HCT116 (cell line): ENCODE data around the gene CCNYL1. TPM values are rescaled to one million over a fixed set of nuclear protein-coding genes. Genes with fewer than 3 reads are reported as not detected.

Source experiments
- ATAC-seq: fragments of 200-7000 bp; cut with Tn5 transposase; 2 replicates; pipeline ENCODE4 v1.9.1; 2020; ENCODE audit warnings: mild to moderate bottlenecking, moderate library complexity
- BruUV-seq: library from RNA; stranded (reverse); fragments of 400-500 nt; replicated peaks from 2 replicates; lab custom pipeline; 2021; lab: Mats Ljungman, UMichigan
- CTCF ChIA-PET: fragments of 300-600 bp; sonication (Branson Sonifier 250); formaldehyde crosslinking; loops from one replicate; lab custom pipeline; 2021; ENCODE audit warnings: antibody characterized with exemption; lab: Charles Lee
- POLR2A ChIA-PET: fragments of 300-600, 350-600 bp; sonication (Branson Sonifier 250); formaldehyde crosslinking; loops from one replicate; lab custom pipeline; 2021; ENCODE audit warnings: antibody characterized with exemption; lab: Charles Lee
- RAD21 ChIA-PET, 2 experiments: fragments of 300-600 bp; sonication (Branson Sonifier 250); formaldehyde crosslinking; loops; one replicate each; lab custom pipeline; 2023; ENCODE audit warnings: low total read pairs in 2 of 2; ENCODE audit not compliant: uncharacterized antibody in 2 of 2, unreplicated experiment in 2 of 2, low non-redundant PET in 1 of 2; lab: Charles Lee
- DNase-seq: peaks from one replicate; pipeline ENCODE4 v3.0.0-alpha.2; 2010; ENCODE audit warnings: low read depth, low spot score
- H2AFZ ChIP-seq: fragments of 200-600 bp; shearing (Covaris generic), sonication (generic); 2 replicates; pipeline ENCODE4 v1.6.1; 2017; ENCODE audit warnings: low read depth, mixed run types, mixed read lengths, antibody characterized with exemption, low read length; ENCODE audit not compliant: poor library complexity, severe bottlenecking
- H3K27ac ChIP-seq: 2 replicates; pipeline ENCODE4 v1.5.1; 2012; ENCODE audit warnings: low read depth, low read length
- H3K27me3 ChIP-seq: fragments of 200-600 bp; sonication (generic); 2 replicates; pipeline ENCODE4 v1.6.1; 2016; ENCODE audit warnings: mixed run types, low read length, mixed read lengths; ENCODE audit not compliant: insufficient read depth
- H3K36me3 ChIP-seq, 2 experiments: fragments of 200-500 bp in 1 of 2; fragments of 200-600 bp in 1 of 2; sonication (Bioruptor generic) in 1 of 2; sonication (generic) in 1 of 2; 2 replicates each; pipeline versions ENCODE4 v1.5.1 to v1.6.1; 2014 to 2016; ENCODE audit warnings: low read length in 2 of 2, inconsistent platforms in 1 of 2, mixed read lengths in 1 of 2, mixed run types in 1 of 2; ENCODE audit not compliant: insufficient read depth in 2 of 2, control insufficient read depth in 1 of 2
- H3K4me1 ChIP-seq, 2 experiments: fragments of 200-600 bp in 1 of 2; sonication (generic) in 1 of 2; 2 replicates each; pipeline versions ENCODE4 v1.5.1 to v1.6.1; 2012 to 2017; ENCODE audit warnings: low read length in 2 of 2, inconsistent platforms in 1 of 2, mild to moderate bottlenecking in 1 of 2, mixed read lengths in 1 of 2, mixed run types in 1 of 2, moderate library complexity in 1 of 2; ENCODE audit not compliant: insufficient read depth in 2 of 2, control insufficient read depth in 1 of 2
- H3K4me2 ChIP-seq: fragments of 200-600 bp; sonication (generic); 2 replicates; pipeline ENCODE4 v1.6.1; 2017; ENCODE audit warnings: mixed run types, low read length, mixed read lengths
- H3K4me3 ChIP-seq, 2 experiments: fragments of 200-600 bp in 1 of 2; sonication (generic) in 1 of 2; replicated peaks in 1 of 2; 2 replicates each; pipeline ENCODE4 v1.5.1; 2011 to 2016; ENCODE audit warnings: low read length in 2 of 2, control low read depth in 1 of 2, low read depth in 1 of 2, mild to moderate bottlenecking in 1 of 2, mixed read lengths in 1 of 2, mixed run types in 1 of 2
- H3K79me2 ChIP-seq: fragments of 200-600 bp; sonication (generic); 2 replicates; pipeline ENCODE4 v1.6.1; 2017; ENCODE audit warnings: mild to moderate bottlenecking, mixed run types, low read length, moderate library complexity, mixed read lengths; ENCODE audit not compliant: insufficient read depth
- H3K9ac ChIP-seq: fragments of 200-600 bp; sonication (generic); 2 replicates; pipeline ENCODE4 v1.6.1; 2016; ENCODE audit warnings: low read length, mixed read lengths
- H3K9me2 ChIP-seq: fragments of 200-600 bp; sonication (generic), shearing (Covaris generic); 2 replicates; pipeline ENCODE4 v1.6.1; 2017; ENCODE audit warnings: mixed run types, mild to moderate bottlenecking, moderate library complexity; ENCODE audit not compliant: insufficient read depth
- H3K9me3 ChIP-seq, 2 experiments: fragments of 200-500 bp in 1 of 2; fragments of 200-600 bp in 1 of 2; sonication (Bioruptor generic) in 1 of 2; sonication (generic) in 1 of 2; 2 replicates each; pipeline ENCODE4 v1.6.1; 2014 to 2017; ENCODE audit warnings: low read length in 2 of 2, mixed read lengths in 2 of 2, inconsistent platforms in 1 of 2, low read depth in 1 of 2, mild to moderate bottlenecking in 1 of 2, mixed run types in 1 of 2, moderate library complexity in 1 of 2; ENCODE audit not compliant: control insufficient read depth in 1 of 2, insufficient read depth in 1 of 2
- H4K20me1 ChIP-seq: fragments of 200-600 bp; sonication (generic), shearing (Covaris generic); 2 replicates; pipeline ENCODE4 v1.6.1; 2017; ENCODE audit warnings: mixed run types, mild to moderate bottlenecking, moderate library complexity; ENCODE audit not compliant: insufficient read depth
- CBX3 ChIP-seq: IDR thresholded peaks from 2 replicates; pipeline ENCODE4 v1.6.1; 2012; ENCODE audit warnings: low read depth
- EGR1 ChIP-seq: IDR thresholded peaks from 2 replicates; pipeline ENCODE4 v1.6.1; 2012; ENCODE audit warnings: low read depth
- ELF1 ChIP-seq: IDR thresholded peaks from 2 replicates; pipeline ENCODE4 v1.6.1; 2012; ENCODE audit warnings: low read depth, borderline replicate concordance
- EZH2 ChIP-seq: fragments of 200-600 bp; sonication (generic); IDR thresholded peaks from 2 replicates; pipeline ENCODE4 v1.6.1; 2017; ENCODE audit warnings: antibody characterized with exemption, mixed run types
- FOSL1 ChIP-seq: IDR thresholded peaks from 2 replicates; pipeline ENCODE4 v1.6.1; 2012; ENCODE audit warnings: low read depth
- JUND ChIP-seq: IDR thresholded peaks from 2 replicates; pipeline ENCODE4 v1.6.1; 2012
- POLR2AphosphoS5 ChIP-seq: IDR thresholded peaks from 2 replicates; pipeline ENCODE4 v1.6.1; 2011; ENCODE audit warnings: mild to moderate bottlenecking, low read depth, low read length, moderate library complexity
- RAD21 ChIP-seq: IDR thresholded peaks from 2 replicates; pipeline ENCODE4 v1.6.1; 2012; ENCODE audit warnings: low read depth, mild to moderate bottlenecking
- SIN3A ChIP-seq: IDR thresholded peaks from 2 replicates; pipeline ENCODE4 v1.6.1; 2012; ENCODE audit warnings: low read depth
- SP1 ChIP-seq: IDR thresholded peaks from 2 replicates; pipeline ENCODE4 v1.6.1; 2012; ENCODE audit warnings: low read depth
- SRF ChIP-seq: IDR thresholded peaks from 2 replicates; pipeline ENCODE4 v1.6.1; 2012; ENCODE audit warnings: low read depth
- ZFX ChIP-seq: fragments of 450-650 bp; IDR thresholded peaks from 2 replicates; pipeline ENCODE4 v1.6.1; 2017
- ZNF274 ChIP-seq: fragments of 200-500 bp; sonication (Bioruptor generic); IDR thresholded peaks from 2 replicates; pipeline ENCODE4 v1.6.1; 2014; ENCODE audit warnings: mild to moderate bottlenecking, low read depth, low read length, inconsistent platforms
- intact Hi-C: fragments of 100-400 bp; cut with micrococcal nuclease; formaldehyde crosslinking; loops from 2 replicates; pipeline ENCODE4 v1.10.0; 2022
- total RNA-seq: library from RNA; stranded (reverse); gene quantifications from one replicate; pipeline ENCODE4 v1.2.1, GENCODE V29; 2021; ENCODE audit not compliant: unreplicated experiment
- TF ChIP-seq, protein P1 (sequence below): IDR thresholded peaks from 2 replicates; pipeline ENCODE4 v1.6.1; 2012; ENCODE audit warnings: low read depth
- TF ChIP-seq, protein P2 (sequence below): IDR thresholded peaks from 2 replicates; pipeline ENCODE4 v1.6.1; 2012
- TF ChIP-seq, protein P3 (sequence below): IDR thresholded peaks from 2 replicates; pipeline ENCODE4 v1.6.1; 2012

The CCNYL1 gene
- total RNA-seq, 1 experiment from 2014 or later = 14.9 TPM

DNA sequence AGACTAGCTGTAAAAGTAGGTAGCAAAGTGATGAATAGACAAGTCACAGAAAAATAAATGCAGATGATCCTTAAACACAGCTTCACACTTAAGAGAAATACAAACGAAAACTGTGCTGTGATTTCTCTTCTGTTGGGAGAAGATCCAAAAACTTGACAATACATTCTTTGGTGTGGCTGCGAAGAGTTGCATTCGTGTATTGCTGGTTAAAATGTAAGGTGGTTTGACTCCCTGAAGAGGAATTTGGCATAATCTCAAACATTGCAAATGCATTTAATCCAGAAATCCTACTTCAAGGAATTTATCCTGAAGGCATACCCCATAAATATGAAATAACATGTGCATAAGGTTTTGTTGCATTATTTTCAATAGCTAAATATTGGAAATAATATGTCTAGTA is 7.1 kb downstream of the CCNYL1 start:
- peaks cover 38 to 41% of the 10 kb centered on the region in 2 experiments for H3K4me1 ChIP-seq
- CTCF ChIA-PET = no interaction called here
- H3K4me2 ChIP-seq = no peak overlapping the region
- TF ChIP-seq, protein P1, sequence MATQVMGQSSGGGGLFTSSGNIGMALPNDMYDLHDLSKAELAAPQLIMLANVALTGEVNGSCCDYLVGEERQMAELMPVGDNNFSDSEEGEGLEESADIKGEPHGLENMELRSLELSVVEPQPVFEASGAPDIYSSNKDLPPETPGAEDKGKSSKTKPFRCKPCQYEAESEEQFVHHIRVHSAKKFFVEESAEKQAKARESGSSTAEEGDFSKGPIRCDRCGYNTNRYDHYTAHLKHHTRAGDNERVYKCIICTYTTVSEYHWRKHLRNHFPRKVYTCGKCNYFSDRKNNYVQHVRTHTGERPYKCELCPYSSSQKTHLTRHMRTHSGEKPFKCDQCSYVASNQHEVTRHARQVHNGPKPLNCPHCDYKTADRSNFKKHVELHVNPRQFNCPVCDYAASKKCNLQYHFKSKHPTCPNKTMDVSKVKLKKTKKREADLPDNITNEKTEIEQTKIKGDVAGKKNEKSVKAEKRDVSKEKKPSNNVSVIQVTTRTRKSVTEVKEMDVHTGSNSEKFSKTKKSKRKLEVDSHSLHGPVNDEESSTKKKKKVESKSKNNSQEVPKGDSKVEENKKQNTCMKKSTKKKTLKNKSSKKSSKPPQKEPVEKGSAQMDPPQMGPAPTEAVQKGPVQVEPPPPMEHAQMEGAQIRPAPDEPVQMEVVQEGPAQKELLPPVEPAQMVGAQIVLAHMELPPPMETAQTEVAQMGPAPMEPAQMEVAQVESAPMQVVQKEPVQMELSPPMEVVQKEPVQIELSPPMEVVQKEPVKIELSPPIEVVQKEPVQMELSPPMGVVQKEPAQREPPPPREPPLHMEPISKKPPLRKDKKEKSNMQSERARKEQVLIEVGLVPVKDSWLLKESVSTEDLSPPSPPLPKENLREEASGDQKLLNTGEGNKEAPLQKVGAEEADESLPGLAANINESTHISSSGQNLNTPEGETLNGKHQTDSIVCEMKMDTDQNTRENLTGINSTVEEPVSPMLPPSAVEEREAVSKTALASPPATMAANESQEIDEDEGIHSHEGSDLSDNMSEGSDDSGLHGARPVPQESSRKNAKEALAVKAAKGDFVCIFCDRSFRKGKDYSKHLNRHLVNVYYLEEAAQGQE = no peak
- TF ChIP-seq ZFX (no peak), SP1 (no peak), CBX3 (no peak), EZH2 (no peak), EGR1 (no peak), RAD21 (no peak), SRF (no peak), FOSL1 (no peak), ZNF274 (no peak), POLR2AphosphoS5 (no peak), JUND (no peak), SIN3A (no peak), ELF1 (no peak)
- TF ChIP-seq, protein P2, sequence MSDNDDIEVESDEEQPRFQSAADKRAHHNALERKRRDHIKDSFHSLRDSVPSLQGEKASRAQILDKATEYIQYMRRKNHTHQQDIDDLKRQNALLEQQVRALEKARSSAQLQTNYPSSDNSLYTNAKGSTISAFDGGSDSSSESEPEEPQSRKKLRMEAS = no peak
- TF ChIP-seq, protein P3, sequence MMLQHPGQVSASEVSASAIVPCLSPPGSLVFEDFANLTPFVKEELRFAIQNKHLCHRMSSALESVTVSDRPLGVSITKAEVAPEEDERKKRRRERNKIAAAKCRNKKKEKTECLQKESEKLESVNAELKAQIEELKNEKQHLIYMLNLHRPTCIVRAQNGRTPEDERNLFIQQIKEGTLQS = no peak
- no peaks in the 10 kb centered on the region; a peak in 1 of 4 replicates for H3K36me3 ChIP-seq
- DNase-seq (no peak), ATAC-seq (no peak)
- no peak overlapping the region for H3K4me3 ChIP-seq
- no peaks in the 10 kb centered on the region for H3K9me2 ChIP-seq
- H3K27ac ChIP-seq = no peak overlapping the region
- H3K9ac ChIP-seq = no peak overlapping the region
- peaks cover 10% of the 10 kb centered on the region for H3K79me2 ChIP-seq
- RAD21 ChIA-PET = no interaction called here
- POLR2A ChIA-PET = interaction anchor here (1.4 kb wide), 1 partner anchor 11 kb away, joined by 3 read pairs; no protein-coding TSS in a partner anchor
- H4K20me1 ChIP-seq = peaks cover 4% of the 10 kb centered on the region; the same call in 1 of the 2 replicates
- BruUV-seq = no TSS peak
- H3K27me3 ChIP-seq = no peaks in the 10 kb centered on the region
- H2AFZ ChIP-seq = no peak overlapping the region
- intact Hi-C loops = no loop called here
- H3K9me3 ChIP-seq = no peaks in the 10 kb centered on the region
